ENCODE results near the gene EXOC3L2.
"Not testable (repeated sequence)": the region's sequence is repeated elsewhere in the genome, so short reads cannot be mapped to it uniquely, and the experiment has no call there.

Gene EXOC3L2

GRCh38 chr19:45247136-45247535, 1.9 kb upstream of the EXOC3L2 start:
- H3K36me3 Mint-ChIP-seq, result peaks cover under 1% of the 10 kb centered on the region
- H3K27ac Mint-ChIP-seq, result no peak overlapping the region
- DNase-seq (ENCODE audit: low spot score in 2 of 2), result no peak
- no peaks in the 10 kb centered on the region for H3K9me3 Mint-ChIP-seq
- ATAC-seq, result no peak
- H3K4me1 Mint-ChIP-seq, result peaks cover 22% of the 10 kb centered on the region
- H3K4me3 Mint-ChIP-seq, result no peak overlapping the region

GRCh38 chr19:45245826-45246225, 619 bp upstream of the EXOC3L2 start:
- Mint-ChIP-seq H3K9me3 (no peaks in the 10 kb centered on the region), H3K27ac (no peak overlapping the region), H3K36me3 (no peaks in the 10 kb centered on the region), H3K4me1 (peaks cover 17% of the 10 kb centered on the region), H3K4me3 (no peak overlapping the region)
- no peak for DNase-seq (ENCODE audit: low spot score in 2 of 2)
- no peak for ATAC-seq

GRCh38 chr19:45244133-45244794, 943 bp downstream of the EXOC3L2 start:
- DNase-seq (ENCODE audit: low spot score in 2 of 2) (no peak), ATAC-seq (no peak)
- Mint-ChIP-seq H3K27ac (no peak overlapping the region), H3K4me3 (no peak overlapping the region), H3K36me3 (no peaks in the 10 kb centered on the region), H3K4me1 (peaks cover 10% of the 10 kb centered on the region), H3K9me3 (no peaks in the 10 kb centered on the region)

GRCh38 chr19:45243144-45243732, 2.0 kb downstream of the EXOC3L2 start:
- DNase-seq (ENCODE audit: low spot score in 2 of 2), result no peak
- no peak overlapping the region for H3K27ac Mint-ChIP-seq
- H3K4me3 Mint-ChIP-seq, result no peak overlapping the region
- H3K4me1 Mint-ChIP-seq, result peaks cover 6% of the 10 kb centered on the region
- no peaks in the 10 kb centered on the region for H3K36me3 Mint-ChIP-seq
- ATAC-seq, result no peak
- H3K9me3 Mint-ChIP-seq, result no peaks in the 10 kb centered on the region

GRCh38 chr19:45238556-45238955, 6.7 kb downstream of the EXOC3L2 start:
- Mint-ChIP-seq H3K9me3 (no peaks in the 10 kb centered on the region), H3K36me3 (no peaks in the 10 kb centered on the region), H3K27ac (no peak overlapping the region), H3K4me3 (no peak overlapping the region), H3K4me1 (peaks cover 5% of the 10 kb centered on the region)
- ATAC-seq (no peak), DNase-seq (ENCODE audit: low spot score in 2 of 2) (no peak)

- H3K27ac Mint-ChIP-seq, result peak overlapping the region; percentile 63
- no peak for DNase-seq (ENCODE audit: low spot score in 2 of 2)
- H3K9me3 Mint-ChIP-seq, result no peaks in the 10 kb centered on the region
- no peaks in the 10 kb centered on the region for H3K4me1 Mint-ChIP-seq
- no peaks in the 10 kb centered on the region for H3K36me3 Mint-ChIP-seq
- ATAC-seq, result no peak
- H3K4me3 Mint-ChIP-seq, result no peak overlapping the region
Observed at GRCh38 chr19:45235485-45235884, 9.7 kb downstream of the EXOC3L2 start.

- Mint-ChIP-seq H3K4me1 (no peaks in the 10 kb centered on the region), H3K4me3 (no peak overlapping the region), H3K36me3 (no peaks in the 10 kb centered on the region), H3K27ac (no peak overlapping the region), H3K9me3 (no peaks in the 10 kb centered on the region)
- DNase-seq (ENCODE audit: low spot score in 2 of 2) (no peak), ATAC-seq (no peak)
Observed at GRCh38 chr19:45234089-45234869, 10.9 kb downstream of the EXOC3L2 start.

- Mint-ChIP-seq H3K4me1 (no peaks in the 10 kb centered on the region), H3K36me3 (no peaks in the 10 kb centered on the region), H3K9me3 (no peaks in the 10 kb centered on the region), H3K27ac (no peak overlapping the region), H3K4me3 (no peak overlapping the region)
- ATAC-seq (no peak), DNase-seq (ENCODE audit: low spot score in 2 of 2) (no peak)
Observed at GRCh38 chr19:45231891-45232290, 13.3 kb downstream of the EXOC3L2 start.

GRCh38 chr19:45229056-45229455, 16.2 kb downstream of the EXOC3L2 start:
- not testable (repeated sequence) for H3K9me3 Mint-ChIP-seq; H3K4me1 Mint-ChIP-seq; DNase-seq (ENCODE audit: low spot score in 2 of 2); H3K36me3 Mint-ChIP-seq; H3K27ac Mint-ChIP-seq; ATAC-seq; H3K4me3 Mint-ChIP-seq

- ATAC-seq, result no peak
- Mint-ChIP-seq H3K27ac (no peak overlapping the region), H3K4me1 (no peaks in the 10 kb centered on the region), H3K9me3 (no peaks in the 10 kb centered on the region), H3K36me3 (no peaks in the 10 kb centered on the region), H3K4me3 (no peak overlapping the region)
- DNase-seq (ENCODE audit: low spot score in 2 of 2), result no peak
Observed at GRCh38 chr19:45224645-45225044, 20.6 kb downstream of the EXOC3L2 start.

- Mint-ChIP-seq H3K4me3 (no peak overlapping the region), H3K36me3 (no peaks in the 10 kb centered on the region), H3K9me3 (no peaks in the 10 kb centered on the region), H3K4me1 (no peaks in the 10 kb centered on the region), H3K27ac (no peak overlapping the region)
- no peak for ATAC-seq
- DNase-seq (ENCODE audit: low spot score in 2 of 2), result no peak
Observed at GRCh38 chr19:45223879-45224278, 21.3 kb downstream of the EXOC3L2 start.

- ATAC-seq (no peak), DNase-seq (ENCODE audit: low spot score in 2 of 2) (no peak)
- Mint-ChIP-seq H3K4me3 (no peak overlapping the region), H3K36me3 (no peaks in the 10 kb centered on the region), H3K9me3 (no peaks in the 10 kb centered on the region), H3K27ac (no peak overlapping the region), H3K4me1 (no peaks in the 10 kb centered on the region)
Observed at GRCh38 chr19:45222724-45223123, 22.5 kb downstream of the EXOC3L2 start.

- no peak overlapping the region for H3K27ac Mint-ChIP-seq
- no peak overlapping the region for H3K4me3 Mint-ChIP-seq
- no peak for DNase-seq (ENCODE audit: low spot score in 2 of 2)
- peaks cover 7% of the 10 kb centered on the region for H3K4me1 Mint-ChIP-seq
- no peaks in the 10 kb centered on the region for H3K36me3 Mint-ChIP-seq
- no peak for ATAC-seq
- H3K9me3 Mint-ChIP-seq, result no peaks in the 10 kb centered on the region
Observed at GRCh38 chr19:45218911-45219743, 26.1 kb downstream of the EXOC3L2 start.

- no peak for ATAC-seq
Observed at GRCh38 chr19:45218426-45218825, 26.8 kb downstream of the EXOC3L2 start.

GRCh38 chr19:45217957-45218334, 27.3 kb downstream of the EXOC3L2 start:
- ATAC-seq, result no peak
- no peak overlapping the region for H3K27ac Mint-ChIP-seq
- H3K4me1 Mint-ChIP-seq, result peaks cover 7% of the 10 kb centered on the region
- no peak for DNase-seq (ENCODE audit: low spot score in 2 of 2)
- no peak overlapping the region for H3K4me3 Mint-ChIP-seq
- H3K36me3 Mint-ChIP-seq, result no peaks in the 10 kb centered on the region
- H3K9me3 Mint-ChIP-seq, result no peaks in the 10 kb centered on the region

More at GRCh38 chr19:45218426-45218825, 26.8 kb downstream of the EXOC3L2 start:
- H3K4me1 Mint-ChIP-seq, result peaks cover 7% of the 10 kb centered on the region
- no peak overlapping the region for H3K4me3 Mint-ChIP-seq
- no peak for DNase-seq (ENCODE audit: low spot score in 2 of 2)
- no peaks in the 10 kb centered on the region for H3K36me3 Mint-ChIP-seq
- no peak overlapping the region for H3K27ac Mint-ChIP-seq
- H3K9me3 Mint-ChIP-seq, result no peaks in the 10 kb centered on the region
